Measurements from ENCODE around the gene FOXP3. TPM values are rescaled to one million over a fixed set of nuclear protein-coding genes. Genes with fewer than 3 reads are reported as not detected.

FOXP3 gene
- polyA plus RNA-seq, 3 donors, result 0.10 TPM; not detected in 2

DNA sequence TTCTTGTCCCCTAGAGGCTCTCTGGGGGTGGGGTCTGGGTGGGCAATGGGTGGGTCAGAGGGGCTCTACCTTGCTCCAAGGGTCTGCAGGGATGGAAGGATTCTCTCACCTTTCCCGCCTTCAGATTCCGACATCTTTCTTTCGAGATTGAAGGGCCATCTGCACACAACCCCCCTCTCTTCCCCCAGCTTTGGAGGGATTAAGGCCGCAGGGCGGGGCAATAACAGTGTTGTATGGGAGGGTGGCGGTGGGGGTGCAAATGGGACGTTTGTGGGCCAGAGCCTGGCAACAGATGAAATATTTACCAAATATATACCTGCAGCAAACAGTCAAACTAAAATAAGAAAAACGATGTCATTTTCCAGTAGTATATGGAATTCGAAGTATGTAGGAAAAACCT is 31.3 kb downstream of the FOXP3 start, which contains the start of gene CACNA1F:
CACNA1F (minus strand) TSS at position 165 of the 400 bp plus-strand sequence; CDS start at position 134, 31 bp downstream.
- Mint-ChIP-seq H3K4me1 (peaks cover 33% of the 10 kb centered on the region), H3K4me3 (no peak within 1 kb of the TSS), H3K27me3 (ENCODE audit: low read depth in 3 of 3) (peaks cover 0 to 5% (median 2%) of the 10 kb centered on the region in 3 donors), H3K9me3 (peaks cover 0 to 26% (median 8%) of the 10 kb centered on the region in 7 donors), H3K27ac (no peak within 1 kb of the TSS), H3K36me3 (no peaks in the 10 kb centered on the region)
- Histone ChIP-seq H2AFZ (ENCODE audit: insufficient read depth, low read depth, low read length, poor library complexity, severe bottlenecking) (no peak within 1 kb of the TSS), H3K4me2 (replicated peaks; ENCODE audit: extremely low read depth, low read length, poor library complexity, severe bottlenecking) (no peak within 1 kb of the TSS), H4K20me1 (ENCODE audit: insufficient read depth, low read length) (no peaks in the 10 kb centered on the region), H3K79me2 (ENCODE audit: insufficient read depth, low read length) (peaks cover 20% of the 10 kb centered on the region), H3K4me1 (ENCODE audit: control insufficient read depth in 1 of 2, insufficient read depth in 2 of 2, low read length in 2 of 2) (peaks cover 38 to 43% of the 10 kb centered on the region in 2 donors), H3K9ac (ENCODE audit: insufficient read depth, low read length, poor library complexity, severe bottlenecking) (no peak within 1 kb of the TSS), H3K9me3 (replicated peaks in 1 of 2; ENCODE audit: control insufficient read depth in 1 of 2, insufficient read depth in 1 of 2, low read length in 2 of 2) (no peaks in the 10 kb centered on the region), H3K27ac (ENCODE audit: low read depth in 1 of 2, low read length in 2 of 2) (no peak within 1 kb of the TSS), H3K27me3 (ENCODE audit: control insufficient read depth in 2 of 2, insufficient read depth in 2 of 2, low read length in 2 of 2) (no peaks in the 10 kb centered on the region), H3K36me3 (replicated peaks in 1 of 2; ENCODE audit: control insufficient read depth in 1 of 2, insufficient read depth in 2 of 2, low read length in 2 of 2) (no peaks in the 10 kb centered on the region), H3K4me3 (replicated peaks in 1 of 3; ENCODE audit: low read depth in 2 of 3, low read length in 3 of 3) (no peak within 1 kb of the TSS)
- WGBS (ENCODE audit: insufficient coverage), result no CpG with 5 or more reads among the region's 9 CpGs
- intact Hi-C loops (cut with micrococcal nuclease), result no loop called here
- no peak for DNase-seq
- TF ChIP-seq, protein P1, sequence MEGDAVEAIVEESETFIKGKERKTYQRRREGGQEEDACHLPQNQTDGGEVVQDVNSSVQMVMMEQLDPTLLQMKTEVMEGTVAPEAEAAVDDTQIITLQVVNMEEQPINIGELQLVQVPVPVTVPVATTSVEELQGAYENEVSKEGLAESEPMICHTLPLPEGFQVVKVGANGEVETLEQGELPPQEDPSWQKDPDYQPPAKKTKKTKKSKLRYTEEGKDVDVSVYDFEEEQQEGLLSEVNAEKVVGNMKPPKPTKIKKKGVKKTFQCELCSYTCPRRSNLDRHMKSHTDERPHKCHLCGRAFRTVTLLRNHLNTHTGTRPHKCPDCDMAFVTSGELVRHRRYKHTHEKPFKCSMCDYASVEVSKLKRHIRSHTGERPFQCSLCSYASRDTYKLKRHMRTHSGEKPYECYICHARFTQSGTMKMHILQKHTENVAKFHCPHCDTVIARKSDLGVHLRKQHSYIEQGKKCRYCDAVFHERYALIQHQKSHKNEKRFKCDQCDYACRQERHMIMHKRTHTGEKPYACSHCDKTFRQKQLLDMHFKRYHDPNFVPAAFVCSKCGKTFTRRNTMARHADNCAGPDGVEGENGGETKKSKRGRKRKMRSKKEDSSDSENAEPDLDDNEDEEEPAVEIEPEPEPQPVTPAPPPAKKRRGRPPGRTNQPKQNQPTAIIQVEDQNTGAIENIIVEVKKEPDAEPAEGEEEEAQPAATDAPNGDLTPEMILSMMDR (IDR thresholded peaks at IDR 0.05), result no peak

DNA sequence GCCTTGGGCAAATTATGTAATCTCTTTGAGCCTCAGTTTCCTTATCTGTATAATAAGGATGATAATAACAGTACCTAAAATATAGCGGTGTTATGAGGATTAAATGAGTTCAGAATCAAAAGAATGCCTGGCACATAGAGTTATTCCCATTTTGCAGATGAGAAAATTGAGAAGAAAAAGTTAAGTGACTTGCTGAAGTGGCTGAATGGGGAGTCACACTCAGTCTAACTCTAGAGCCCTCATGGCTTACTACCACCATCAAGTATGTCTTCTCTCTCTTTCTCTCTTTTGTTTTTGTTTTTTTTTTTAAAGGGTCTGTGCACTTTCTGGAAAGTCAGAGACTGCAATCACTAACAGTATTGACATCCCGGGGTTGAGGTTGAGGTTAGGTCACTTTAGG is 32.0 kb downstream of the FOXP3 start:
- no peak overlapping the region for H3K27ac Mint-ChIP-seq
- H3K27ac ChIP-seq (ENCODE audit: low read depth in 1 of 2, low read length in 2 of 2), result no peak overlapping the region

More for the DNA sequence above, 32.0 kb downstream of the FOXP3 start:
- no peak overlapping the region for H3K9ac ChIP-seq (ENCODE audit: insufficient read depth, low read length, poor library complexity, severe bottlenecking)
- H3K27me3 ChIP-seq (ENCODE audit: control insufficient read depth in 2 of 2, insufficient read depth in 2 of 2, low read length in 2 of 2), result no peaks in the 10 kb centered on the region
- intact Hi-C loops (cut with micrococcal nuclease), result no loop called here
- Mint-ChIP-seq H3K36me3 (no peaks in the 10 kb centered on the region), H3K4me3 (no peak overlapping the region), H3K9me3 (peaks cover 0 to 26% (median 10%) of the 10 kb centered on the region in 7 donors), H3K4me1 (peaks cover 27% of the 10 kb centered on the region), H3K27me3 (ENCODE audit: low read depth in 3 of 3) (peaks cover 0 to 5% (median 2%) of the 10 kb centered on the region in 3 donors)
- WGBS (ENCODE audit: insufficient coverage), result no CpG with 5 or more reads among the region's 2 CpGs
- no peaks in the 10 kb centered on the region for H3K36me3 ChIP-seq (replicated peaks in 1 of 2; ENCODE audit: control insufficient read depth in 1 of 2, insufficient read depth in 2 of 2, low read length in 2 of 2)
- H3K4me3 ChIP-seq (replicated peaks in 1 of 3; ENCODE audit: low read depth in 2 of 3, low read length in 3 of 3), result no peak overlapping the region
- TF ChIP-seq, protein P1 (IDR thresholded peaks at IDR 0.05), result no peak
- no peak for DNase-seq
- H4K20me1 ChIP-seq (ENCODE audit: insufficient read depth, low read length), result no peaks in the 10 kb centered on the region
- H3K4me2 ChIP-seq (replicated peaks; ENCODE audit: extremely low read depth, low read length, poor library complexity, severe bottlenecking), result no peak overlapping the region
- no peaks in the 10 kb centered on the region for H3K9me3 ChIP-seq (replicated peaks in 1 of 2; ENCODE audit: control insufficient read depth in 1 of 2, insufficient read depth in 1 of 2, low read length in 2 of 2)
- peaks cover 19% of the 10 kb centered on the region for H3K79me2 ChIP-seq (ENCODE audit: insufficient read depth, low read length)
- no peak overlapping the region for H2AFZ ChIP-seq (ENCODE audit: insufficient read depth, low read depth, low read length, poor library complexity, severe bottlenecking)
- peaks cover 32 to 36% of the 10 kb centered on the region in 2 donors for H3K4me1 ChIP-seq (ENCODE audit: control insufficient read depth in 1 of 2, insufficient read depth in 2 of 2, low read length in 2 of 2)

Data from CD14-positive monocyte (primary cell).